CD4-positive, alpha-beta T cell treated with Interleukin-12 subunit alpha and Interleukin-12 subunit beta, for 1 hour (primary cell): Measurements from ENCODE around the gene CHRNA1.
"Not testable (repeated sequence)": the region's sequence is repeated elsewhere in the genome, so short reads cannot be mapped to it uniquely, and the experiment has no call there.

Experiments
- DNase-seq: peaks from one replicate; pipeline ENCODE4 v3.0.0-alpha.2; 2020

The CHRNA1 gene

GRCh38 chr2:174711206-174711605, 53.1 kb downstream of the CHRNA1 start:
- DNase-seq = no peak

- DNase-seq = not testable (repeated sequence)
These were observed 54.8 kb downstream of the CHRNA1 start for GRCh38 chr2:174709416-174710004.

GRCh38 chr2:174708713-174709112, 55.6 kb downstream of the CHRNA1 start:
- no peak for DNase-seq

- no peak for DNase-seq
These were observed 59.0 kb downstream of the CHRNA1 start for GRCh38 chr2:174705321-174705720.

GRCh38 chr2:174704642-174705041, 59.6 kb downstream of the CHRNA1 start:
- no peak for DNase-seq

GRCh38 chr2:174704061-174704460, 60.2 kb downstream of the CHRNA1 start:
- DNase-seq = no peak

- no peak for DNase-seq
These were observed 60.8 kb downstream of the CHRNA1 start for GRCh38 chr2:174703430-174703829.

GRCh38 chr2:174702541-174702940, 61.7 kb downstream of the CHRNA1 start:
- no peak for DNase-seq

GRCh38 chr2:174699993-174700766, 64.1 kb downstream of the CHRNA1 start:
- DNase-seq = peak; percentile 67
